Muscle of arm (tissue), 12 donors: ENCODE data around the gene TRIM72. TPM values are rescaled to one million over a fixed set of nuclear protein-coding genes. Genes with fewer than 3 reads are reported as not detected.
"Not testable (repeated sequence)": the region's sequence is repeated elsewhere in the genome, so short reads cannot be mapped to it uniquely, and the experiment has no call there.

Experiments used
- DNase-seq: peaks from one replicate; pipeline ENCODE4 v3.0.0-alpha.2; 2013
- polyA plus RNA-seq, 12 donors: library from polyadenylated mRNA; unstranded; fragments of 120-200 nt; gene quantifications; one replicate each; pipeline ENCODE4 v1.2.1, GENCODE V29; 2013; ENCODE audit not compliant: insufficient read length in 12 of 12

Gene TRIM72
- polyA plus RNA-seq, 12 donors, result 19.1 to 87.8 (median 58.2) TPM; not detected in 1

DNA sequence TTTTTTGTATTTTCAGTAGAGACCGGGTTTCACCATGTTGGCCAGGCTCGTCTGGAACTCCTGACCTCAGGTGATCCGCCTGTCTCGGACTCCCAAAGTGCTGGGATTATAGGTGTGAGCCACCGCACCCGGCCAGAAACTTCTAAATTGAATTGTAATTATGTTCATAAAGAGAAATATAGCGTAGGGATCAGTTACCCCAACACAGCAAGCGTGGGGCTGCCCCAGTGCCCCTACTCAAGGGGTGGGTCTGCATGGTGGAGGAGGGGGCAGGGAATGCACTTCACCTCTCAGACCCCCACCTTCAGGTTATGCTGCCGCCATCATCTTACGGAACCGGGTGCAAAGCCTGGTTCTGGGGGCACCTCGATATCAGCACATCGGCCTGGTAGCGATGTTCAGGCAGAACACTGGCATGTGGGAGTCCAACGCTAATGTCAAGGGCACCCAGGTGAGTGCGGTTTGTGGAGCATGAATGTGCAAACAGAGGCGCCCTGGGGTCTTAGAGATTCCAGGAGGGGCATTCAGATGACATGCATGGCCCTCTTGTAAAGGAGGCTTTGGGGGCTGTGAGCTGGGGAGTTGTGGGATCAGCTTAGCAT lies 63.8 kb downstream of the TRIM72 start:
- no peak for DNase-seq

DNA sequence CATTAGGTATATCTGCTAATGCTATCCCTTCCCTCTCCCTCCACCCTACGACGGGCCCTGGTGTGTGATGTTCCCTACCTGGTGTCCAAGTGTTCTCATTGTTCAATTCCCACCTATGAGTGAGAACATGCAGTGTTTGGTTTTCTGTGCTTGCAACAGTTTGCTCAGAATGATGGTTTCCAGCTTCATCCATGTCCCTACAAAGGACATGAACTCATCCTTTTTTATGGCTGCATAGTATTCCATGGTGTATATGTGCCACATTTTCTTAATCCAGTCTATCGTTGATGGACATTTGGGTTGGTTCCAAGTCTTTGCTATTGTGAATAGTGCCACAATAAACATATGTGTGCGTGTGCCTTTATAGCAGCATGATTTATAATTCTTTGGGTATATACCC lies 64.9 kb downstream of the TRIM72 start:
- DNase-seq, result not testable (repeated sequence)

Other genes with a start within 250 kb of the TRIM72 start
- gene HSD3B7, start 228.9 kb upstream of the TRIM72 start, polyA plus RNA-seq, result 10 to 100 TPM in 1 of 12 donors, 1 to 10 TPM in 10, not detected in 1; 6.9 to 16.3 (median 9.0) TPM
- 1 to 10 TPM in 6 of 12 donors, under 1 TPM in 4, not detected in 2; 0.78 to 7.1 (median 1.5) TPM for gene STX1B, start 203.5 kb upstream of the TRIM72 start, polyA plus RNA-seq
- gene STX4, start 180.6 kb upstream of the TRIM72 start, polyA plus RNA-seq, result 10 to 100 TPM in 11 of 12 donors, not detected in 1; 33.1 to 71.9 (median 39.3) TPM
- 1 to 10 TPM in 11 of 12 donors, not detected in 1; 5.3 to 9.5 (median 7.2) TPM for gene ZNF668, start 139.9 kb upstream of the TRIM72 start, polyA plus RNA-seq
- gene ZNF646, start 139.7 kb upstream of the TRIM72 start, polyA plus RNA-seq, result 10 to 100 TPM in 2 of 12 donors, 1 to 10 TPM in 9, not detected in 1; 7.1 to 13.3 (median 9.5) TPM
- 10 to 100 TPM in 1 of 12 donors, 1 to 10 TPM in 10, not detected in 1; 1.8 to 16.4 (median 4.6) TPM for gene PRSS53, start 125.2 kb upstream of the TRIM72 start, polyA plus RNA-seq
- 10 to 100 TPM in 11 of 12 donors, not detected in 1; 50.0 to 71.5 (median 58.6) TPM for gene VKORC1, start 119.3 kb upstream of the TRIM72 start, polyA plus RNA-seq
- 10 to 100 TPM in 11 of 12 donors, not detected in 1; 19.1 to 30.0 (median 24.8) TPM for gene BCKDK, start 105.7 kb upstream of the TRIM72 start, polyA plus RNA-seq
- 10 to 100 TPM in 11 of 12 donors, not detected in 1; 41.5 to 63.1 (median 46.7) TPM for gene KAT8, start 96.5 kb upstream of the TRIM72 start, polyA plus RNA-seq
- 10 to 100 TPM in 2 of 12 donors, 1 to 10 TPM in 2, under 1 TPM in 6, not detected in 2; 0.16 to 39.2 (median 0.61) TPM for gene PRSS8, start 78.4 kb upstream of the TRIM72 start, polyA plus RNA-seq
- 1 to 10 TPM in 8 of 12 donors, under 1 TPM in 2, not detected in 2; 0.92 to 2.0 (median 1.4) TPM for gene PRSS36, start 64.1 kb upstream of the TRIM72 start, polyA plus RNA-seq
- gene FUS, start 34.0 kb upstream of the TRIM72 start, polyA plus RNA-seq, result 1,000 to 10,000 TPM in 1 of 12 donors, 100 to 1,000 TPM in 11; 290 to 4,308 (median 418) TPM
- gene PYCARD, start 11.4 kb upstream of the TRIM72 start, polyA plus RNA-seq, result 10 to 100 TPM in 3 of 12 donors, 1 to 10 TPM in 8, not detected in 1; 3.8 to 28.0 (median 6.0) TPM
- 1 to 10 TPM in 5 of 12 donors, under 1 TPM in 5, not detected in 2; 0.27 to 2.1 (median 0.95) TPM for gene PYDC1, start 3.0 kb downstream of the TRIM72 start, polyA plus RNA-seq
- 1 to 10 TPM in 11 of 12 donors, not detected in 1; 2.1 to 9.2 (median 3.2) TPM for gene ITGAM, start 45.9 kb downstream of the TRIM72 start, polyA plus RNA-seq
- 1 to 10 TPM in 4 of 12 donors, under 1 TPM in 6, not detected in 2; 0.34 to 7.5 (median 0.84) TPM for gene ITGAX, start 141.1 kb downstream of the TRIM72 start, polyA plus RNA-seq
- gene ITGAD, start 179.2 kb downstream of the TRIM72 start, polyA plus RNA-seq, result 1 to 10 TPM in 4 of 12 donors, under 1 TPM in 6, not detected in 2; 0.15 to 1.5 (median 0.62) TPM
- 100 to 1,000 TPM in 11 of 12 donors, not detected in 1; 146 to 481 (median 259) TPM for gene COX6A2, start 214.2 kb downstream of the TRIM72 start, polyA plus RNA-seq
- gene ZNF843, start 228.7 kb downstream of the TRIM72 start, polyA plus RNA-seq, result 1 to 10 TPM in 10 of 12 donors, not detected in 2; 1.5 to 3.9 (median 2.5) TPM
- 10 to 100 TPM in 2 of 12 donors, 1 to 10 TPM in 9, not detected in 1; 5.3 to 11.1 (median 7.4) TPM for gene ARMC5, start 245.4 kb downstream of the TRIM72 start, polyA plus RNA-seq